Measurements from ENCODE around the gene SCYGR5. TPM values are rescaled to one million over a fixed set of nuclear protein-coding genes. Genes with fewer than 3 reads are reported as not detected.

The SCYGR5 gene
- total and polyA plus RNA-seq, 12 donors = not detected

GRCh38 chr2:227653419-227653818 is 13.2 kb upstream of the SCYGR5 start:
- no peaks in the 10 kb centered on the region for H3K36me3 ChIP-seq
- H3K4me1 ChIP-seq = peaks cover 0 to 27% (median 0%) of the 10 kb centered on the region in 9 donors
- no peak overlapping the region for H3K4me3 ChIP-seq
- no peaks in the 10 kb centered on the region for H3K9me3 ChIP-seq
- intact Hi-C loops (cut with DNase I) = loop anchor here in 3 of 10 donors (10.0 kb wide), 3 partner anchors 179 to 249 kb away; partner anchors contain the start of gene AGFG1 (in 2 of the 3)
- H3K27me3 ChIP-seq = peaks cover 0 to 11% (median 0%) of the 10 kb centered on the region in 7 donors
- peak overlapping the region in 1 of 10 donors; percentile 71 for H3K27ac ChIP-seq
- peak in 1 of 8 donors; percentile 41 for ATAC-seq
- TF ChIP-seq CTCF (IDR thresholded peaks at IDR 0.05) = no peak
- WGBS, 2 donors = 50 to 51% methylated on average over 4 of the region's 4 CpGs
- no peak for DNase-seq

GRCh38 chr2:227654426-227654825 is 12.2 kb upstream of the SCYGR5 start:
- Histone ChIP-seq H3K36me3 (no peaks in the 10 kb centered on the region), H3K27ac (peak overlapping the region in 1 of 10 donors; percentile 71), H3K27me3 (peaks cover 0 to 9% (median 0%) of the 10 kb centered on the region in 7 donors), H3K4me1 (peaks cover 0 to 27% (median 0%) of the 10 kb centered on the region in 9 donors), H3K9me3 (no peaks in the 10 kb centered on the region), H3K4me3 (no peak overlapping the region)
- no peak for DNase-seq
- no peak for ATAC-seq
- intact Hi-C loops (cut with DNase I) = loop anchor here in 3 of 10 donors (10.0 kb wide), 3 partner anchors 180 to 250 kb away; partner anchors contain the start of gene AGFG1 (in 2 of the 3)
- TF ChIP-seq CTCF (IDR thresholded peaks at IDR 0.05) = no peak
- WGBS, 2 donors = 63 to 81% methylated on average over 1 of the region's 1 CpG

GRCh38 chr2:227655454-227655853 is 11.2 kb upstream of the SCYGR5 start:
- Histone ChIP-seq H3K9me3 (no peaks in the 10 kb centered on the region), H3K27ac (peak overlapping the region in 1 of 10 donors; percentile 71), H3K4me1 (peaks cover 0 to 27% (median 0%) of the 10 kb centered on the region in 9 donors), H3K27me3 (peaks cover 0 to 4% (median 0%) of the 10 kb centered on the region in 7 donors), H3K4me3 (no peak overlapping the region), H3K36me3 (no peaks in the 10 kb centered on the region)
- intact Hi-C loops (cut with DNase I) = loop anchor here in 9 of 10 donors (5.0 to 10.0 kb wide), 6 partner anchors 112 to 251 kb away; partner anchors contain the start of gene AGFG1 (in 2 of the 9)
- no peak for TF ChIP-seq CTCF (IDR thresholded peaks at IDR 0.05)
- peak in 4 of 8 donors; percentile 24 to 93 (median 65) for ATAC-seq
- 53 to 65% methylated on average over 1 of the region's 1 CpG for WGBS, 2 donors
- no peak for DNase-seq

- WGBS, 2 donors = 70 to 80% methylated on average over 8 of the region's 8 CpGs
- intact Hi-C loops (cut with DNase I) = loop anchor here in 9 of 10 donors (2.0 to 10.0 kb wide), 7 partner anchors 109 to 253 kb away; partner anchors contain the start of gene AGFG1 (in 2 of the 9)
- no peak for DNase-seq
These were observed 9.3 kb upstream of the SCYGR5 start for GRCh38 chr2:227657199-227657845.

More at GRCh38 chr2:227657199-227657845, 9.3 kb upstream of the SCYGR5 start:
- ATAC-seq = no peak
- TF ChIP-seq CTCF (IDR thresholded peaks at IDR 0.05) = no peak
- Histone ChIP-seq H3K27ac (peak overlapping the region in 1 of 10 donors; percentile 70), H3K4me1 (peaks cover 0 to 27% (median 0%) of the 10 kb centered on the region in 9 donors), H3K9me3 (no peaks in the 10 kb centered on the region), H3K4me3 (no peak overlapping the region), H3K27me3 (no peaks in the 10 kb centered on the region), H3K36me3 (no peaks in the 10 kb centered on the region)

All from heart right ventricle (tissue), 16 donors.